ENCODE data around the gene PARD3B. TPM values are rescaled to one million over a fixed set of nuclear protein-coding genes. Genes with fewer than 3 reads are reported as not detected.

The PARD3B gene
- total RNA-seq, 1 experiment from 2014 or later: 6.4 TPM

DNA sequence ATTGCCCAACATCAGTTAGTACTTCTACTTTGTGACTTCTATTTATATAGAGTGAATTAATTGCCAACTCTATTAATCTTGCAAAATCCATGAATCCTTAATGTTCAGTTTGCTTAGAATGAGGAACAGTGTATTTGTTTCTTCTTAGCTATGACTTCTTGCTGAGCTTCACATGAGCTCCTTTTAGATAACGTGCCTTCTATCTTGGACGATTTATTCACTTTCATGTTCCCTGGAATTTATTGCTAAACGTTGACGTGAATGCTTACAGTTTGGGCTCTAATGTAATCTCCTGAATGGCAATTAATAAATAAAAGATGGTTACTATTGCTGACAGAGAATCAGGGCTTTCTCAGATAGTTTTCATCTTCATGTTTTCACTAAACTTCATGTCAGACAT is 752.6 kb downstream of the PARD3B start:
- Histone ChIP-seq H3K79me1 (ENCODE audit: insufficient read depth, low read depth, low read length, poor library complexity, severe bottlenecking) (no peaks in the 10 kb centered on the region), H2BK120ac (ENCODE audit: low read depth, low read length, poor library complexity, severe bottlenecking) (no peak overlapping the region), H2BK5ac (ENCODE audit: insufficient read length, low read length) (no peak overlapping the region), H2BK12ac (ENCODE audit: insufficient read length, low read depth, low read length) (no peak overlapping the region), H4K20me1 (ENCODE audit: control insufficient read depth, insufficient read depth, insufficient read length) (no peaks in the 10 kb centered on the region), H3K14ac (ENCODE audit: insufficient read depth, low read length) (no peak overlapping the region), H3K79me2 (ENCODE audit: insufficient read depth, low read length) (no peaks in the 10 kb centered on the region), H3K4me2 (ENCODE audit: insufficient read depth, insufficient read length, low read length) (no peak overlapping the region), H3T11ph (ENCODE audit: low read length) (no peak overlapping the region), H2BK15ac (ENCODE audit: low read depth, low read length) (no peak overlapping the region), H3K23ac (ENCODE audit: insufficient read length, low read depth, low read length) (no peak overlapping the region), H2BK20ac (ENCODE audit: low read depth, low read length, poor library complexity, severe bottlenecking) (no peak overlapping the region), H3K9ac (ENCODE audit: extremely low read depth, insufficient read length, low read length) (no peak overlapping the region), H2AK5ac (ENCODE audit: insufficient read length, low read length) (no peak overlapping the region), H3K56ac (ENCODE audit: insufficient read length, low read depth, low read length) (no peak overlapping the region), H2AFZ (ENCODE audit: low read length) (no peak overlapping the region), H3K18ac (ENCODE audit: insufficient read length, low read depth, low read length) (no peak overlapping the region), H3K4me1 (ENCODE audit: insufficient read depth, low read length) (no peaks in the 10 kb centered on the region; the same call in 1 of the 2 replicates), H3K23me2 (ENCODE audit: insufficient read length, low read depth, low read length, poor library complexity, severe bottlenecking) (no peaks in the 10 kb centered on the region), H3K9me3 (ENCODE audit: control insufficient read depth, low read depth, low read length) (no peaks in the 10 kb centered on the region), H3K27me3 (ENCODE audit: insufficient read depth, low read length) (no peaks in the 10 kb centered on the region), H3K27ac (ENCODE audit: insufficient read length, low read depth, low read length) (no peak overlapping the region), H4K5ac (ENCODE audit: insufficient read length, low read depth, low read length) (no peak overlapping the region), H3K4ac (ENCODE audit: low read depth, low read length) (no peak overlapping the region), H4K8ac (replicated peaks; ENCODE audit: insufficient read length, low read depth, low read length) (no peak overlapping the region), H4K91ac (ENCODE audit: insufficient read length, low read depth, low read length) (no peak overlapping the region)
- Mint-ChIP-seq H3K27me3 (ENCODE audit: low read depth) (no peaks in the 10 kb centered on the region), H3K36me3 (ENCODE audit: insufficient read depth in 1 of 3, low read depth in 3 of 3) (peaks cover 0 to under 1% (median 0%) of the 10 kb centered on the region in 3 experiments; a peak in 1 of 7 replicates), H3K9me3 (no peaks in the 10 kb centered on the region), H3K4me1 (peaks cover 24 to 29% of the 10 kb centered on the region in 2 experiments), H3K4me3 (no peak overlapping the region), H3K27ac (no peak overlapping the region)
- DNase-seq: no peak
- no CpG with 5 or more reads among the region's 4 CpGs for WGBS (ENCODE audit: extremely low coverage, insufficient read length, low lambda C conversion rate)
- TF ChIP-seq CTCF (conservative IDR thresholded peaks at IDR 0.05): no peak

All from H9 (cell line).